HepG2 (cell line): Measurements from ENCODE around the gene SSC5D. TPM values are rescaled to one million over a fixed set of nuclear protein-coding genes. Genes with fewer than 3 reads are reported as not detected.

Experiments
- ATAC-seq: fragments of 200-7000 bp; cut with Tn5 transposase; 3 replicates; pipeline ENCODE4 v1.9.1; 2020; ENCODE audit warnings: mild to moderate bottlenecking, moderate library complexity
- BruUV-seq: library from RNA; stranded (reverse); fragments of 400-500 nt; replicated peaks from 2 replicates; lab custom pipeline; 2021; lab: Mats Ljungman, UMichigan
- CTCF ChIA-PET: fragments of 300-600 bp; formaldehyde crosslinking; extraction: SDS; loops from one replicate; lab custom pipeline; 2021; ENCODE audit warnings: low total read pairs, inconsistent platforms, low intra/inter-chr PET ratio; lab: Yijun Ruan, JAX
- POLR2A ChIA-PET: fragments of 350-600 bp; sonication (Branson Sonifier 250); formaldehyde crosslinking; loops from one replicate; lab custom pipeline; 2020; ENCODE audit warnings: antibody characterized with exemption, inconsistent platforms; lab: Yijun Ruan, JAX
- DNase-seq: peaks from one replicate; pipeline ENCODE4 v3.0.0-alpha.2; 2015; ENCODE audit warnings: low spot score
- FAIRE-seq: peaks from 3 replicates; lab custom pipeline; 2011; peaks lifted over from hg19 to GRCh38; lab: Jason Lieb, UNC
- H2AFZ ChIP-seq: one replicate; pipeline ENCODE4 v1.6.1; 2011; ENCODE audit warnings: low read length, inconsistent platforms
- H3K27ac ChIP-seq: fragments of 300-600 bp; 3 replicates; pipeline ENCODE4 v1.8.0; 2011; ENCODE audit warnings: mixed run types, mild to moderate bottlenecking, mixed read lengths, low read length, inconsistent platforms; ENCODE audit not compliant: insufficient read depth; ENCODE audit errors: extremely low read length
- H3K27me3 ChIP-seq, 2 experiments: fragments of 200-600 bp in 1 of 2; 2 replicates in 1 of 2; 3 replicates in 1 of 2; pipeline versions ENCODE4 v1.6.0 to v1.8.0; 2011; ENCODE audit warnings: low read length in 2 of 2, mild to moderate bottlenecking in 2 of 2, moderate library complexity in 2 of 2, inconsistent platforms in 1 of 2; ENCODE audit not compliant: insufficient read depth in 2 of 2, control insufficient read depth in 1 of 2
- H3K36me3 ChIP-seq, 2 experiments: fragments of 200-600 bp in 1 of 2; replicated peaks in 1 of 2; 2 replicates in 1 of 2; 3 replicates in 1 of 2; pipeline versions ENCODE4 v1.5.1 to v1.8.0; 2011; ENCODE audit warnings: low read length in 2 of 2, inconsistent platforms in 1 of 2; ENCODE audit not compliant: insufficient read depth in 2 of 2, control insufficient read depth in 1 of 2
- H3K4me1 ChIP-seq: 2 replicates; pipeline ENCODE4 v1.5.1; 2012; ENCODE audit warnings: low read length, inconsistent platforms; ENCODE audit not compliant: insufficient read depth
- H3K4me2 ChIP-seq: 2 replicates; pipeline ENCODE4 v1.6.0; 2011; ENCODE audit warnings: low read depth, low read length, inconsistent platforms
- H3K4me3 ChIP-seq, 3 experiments: fragments of 200-600 bp in 1 of 3; sonication (generic), shearing (Covaris generic) in 1 of 3; replicated peaks in 1 of 3; 2 replicates each; pipeline ENCODE4 v1.5.1; 2011 to 2016; ENCODE audit warnings: low read length in 3 of 3, inconsistent platforms in 2 of 3, low read depth in 2 of 3, mild to moderate bottlenecking in 2 of 3, control low read depth in 1 of 3, mixed read lengths in 1 of 3; ENCODE audit not compliant: insufficient read depth in 1 of 3
- H3K79me2 ChIP-seq: one replicate; pipeline ENCODE4 v1.6.1; 2011; ENCODE audit warnings: low read length, inconsistent platforms; ENCODE audit not compliant: insufficient read depth
- H3K9ac ChIP-seq: 2 replicates; pipeline ENCODE4 v1.6.0; 2011; ENCODE audit warnings: mild to moderate bottlenecking, low read depth, low read length, inconsistent platforms; ENCODE audit not compliant: insufficient read depth
- H3K9me3 ChIP-seq: 2 replicates; pipeline ENCODE4 v1.5.1; 2012; ENCODE audit warnings: mild to moderate bottlenecking, low read length
- H4K20me1 ChIP-seq: 2 replicates; pipeline ENCODE4 v1.6.0; 2011; ENCODE audit warnings: inconsistent platforms, mild to moderate bottlenecking, low read length, moderate library complexity; ENCODE audit not compliant: insufficient read depth
- FOXK1 ChIP-seq: sonication (generic); formaldehyde crosslinking; IDR thresholded peaks from 2 replicates; pipeline ENCODE4 v1.4.0; 2020; ENCODE audit warnings: low read depth, missing genetic modification reagents, borderline replicate concordance
- MAZ ChIP-seq, 2 experiments: sonication (generic) in 1 of 2; formaldehyde crosslinking in 1 of 2; IDR thresholded peaks; 2 replicates each; pipeline versions ENCODE4 v1.5.0 to v1.6.1; 2012 to 2020; ENCODE audit warnings: low read depth in 2 of 2, mild to moderate bottlenecking in 2 of 2, borderline replicate concordance in 1 of 2, improper control_type of control experiment in 1 of 2, low read length in 1 of 2, missing genetic modification reagents in 1 of 2, moderate library complexity in 1 of 2
- PHF5A ChIP-seq: IDR thresholded peaks from one replicate; pipeline ENCODE4 v1.6.1; 2018; ENCODE audit warnings: low read depth, missing genetic modification reagents; ENCODE audit not compliant: unreplicated experiment
- POLR2G ChIP-seq: fragments of 200-400 bp; formaldehyde crosslinking; IDR thresholded peaks from 2 replicates; pipeline ENCODE4 v1.6.1; 2018; ENCODE audit warnings: mild to moderate bottlenecking, low read depth, low read length, moderate library complexity
- SRY ChIP-seq: sonication (generic); formaldehyde crosslinking; IDR thresholded peaks from 2 replicates; pipeline ENCODE4 v1.8.0; 2022; ENCODE audit warnings: mild to moderate bottlenecking, missing genetic modification reagents
- ZBTB26 ChIP-seq: IDR thresholded peaks from 2 replicates; pipeline ENCODE4 v1.6.1; 2016; ENCODE audit warnings: missing compliant biosample characterization, missing genetic modification reagents, borderline replicate concordance
- ZBTB43 ChIP-seq: sonication (generic); formaldehyde crosslinking; conservative IDR thresholded peaks from 2 replicates; pipeline ENCODE4 v1.4.0; 2020; ENCODE audit warnings: missing genetic modification reagents
- ZFP1 ChIP-seq: IDR thresholded peaks from 2 replicates; pipeline ENCODE4 v1.6.1; 2016
- ZNF335 ChIP-seq: sonication (generic); formaldehyde crosslinking; IDR thresholded peaks from 2 replicates; pipeline ENCODE4 v1.4.0; 2020; ENCODE audit warnings: missing genetic modification reagents
- ZNF761 ChIP-seq: sonication (generic); formaldehyde crosslinking; conservative IDR thresholded peaks from 2 replicates; pipeline ENCODE4 v1.4.0; 2020; ENCODE audit warnings: mild to moderate bottlenecking, missing genetic modification reagents
- WGBS: methylation state at CpG from one replicate; pipeline ENCODE4 v1.1.6; 2017; ENCODE audit warnings: low lambda C conversion rate; 5-methylcytosine and 5-hydroxymethylcytosine counted together
- in situ Hi-C: cut with HindIII; loops from 2 replicates; pipeline ENCODE4 v1.10.0; 2017; ENCODE audit warnings: low pct_unique_long_range_greater_than_20kb; ENCODE audit not compliant: extremely low pct_ligation_motif_present
- intact Hi-C: fragments of 100-400 bp; cut with micrococcal nuclease; formaldehyde crosslinking; loops from one replicate; pipeline ENCODE4 v1.10.0; 2022; ENCODE audit not compliant: unreplicated experiment
- polyA plus RNA-seq, 8 experiments: library from polyadenylated mRNA; depleted of rRNA in 3 of 8; stranded (reverse) in 7 of 8; unstranded in 1 of 8; fragments of >200 nt; fragmentation: Illumina TruSeq in 4 of 8; extraction: Trizol in 4 of 8; gene quantifications; 2 replicates each; pipeline versions ENCODE4 v1.2.1 to v1.2.3, GENCODE V29; 2011 to 2016; ENCODE audit warnings: low read depth in 4 of 8, missing spikeins in 1 of 8, mixed read lengths in 1 of 8; ENCODE audit not compliant: insufficient read depth in 1 of 8
- total RNA-seq, 5 experiments: library from RNA; depleted of rRNA; stranded (reverse); fragments of >200 nt; fragmentation: Illumina TruSeq; extraction: Trizol; gene quantifications; 2 replicates each; pipeline ENCODE4 v1.2.3, GENCODE V29; 2016; ENCODE audit warnings: low read depth in 1 of 5

SSC5D gene
- total and polyA plus RNA-seq, 2 of the 13 experiments (the other 11 are each of a cell fraction or from before 2014, with no cell fraction given): not detected

GRCh38 chr19:55536951-55537740 is 48.9 kb downstream of the SSC5D start, which contains the start of gene SBK2 (continued):
- TF ChIP-seq ZNF335 (CRISPR knock-in tag) (no peak), ZFP1 (CRISPR knock-in tag) (no peak), PHF5A (no peak), MAZ (IDR thresholded peaks at IDR 0.05; ENCODE audit: borderline replicate concordance, low read depth, low read length) (peak; percentile 30; the same call in 1 of the 2 replicates), MAZ (CRISPR knock-in tag; IDR thresholded peaks at IDR 0.05; ENCODE audit: low read depth) (no peak), POLR2G (no peak), ZBTB43 (CRISPR knock-in tag) (no peak)

GRCh38 chr19:55537741-55538111 is 49.5 kb downstream of the SSC5D start:
- Histone ChIP-seq H3K9me3 (no peaks in the 10 kb centered on the region), H3K4me2 (no peak overlapping the region), H3K4me1 (peaks cover 32% of the 10 kb centered on the region), H3K9ac (no peak overlapping the region), H3K27ac (no peak overlapping the region), H3K79me2 (no peaks in the 10 kb centered on the region), H4K20me1 (no peaks in the 10 kb centered on the region), H3K4me3 (no peak overlapping the region), H3K27me3 (no peaks in the 10 kb centered on the region; a peak in 1 of 5 replicates), H2AFZ (no peak overlapping the region), H3K36me3 (no peaks in the 10 kb centered on the region)
- 4% methylated on average over 5 of the region's 5 CpGs for WGBS
- ATAC-seq (no peak), DNase-seq (no peak), FAIRE-seq (no peak)
- BruUV-seq: no TSS peak
- intact Hi-C loops (no loop called here), in situ Hi-C loops (no loop called here)
- POLR2A ChIA-PET: no interaction called here
- no peak for TF ChIP-seq ZNF761 (CRISPR knock-in tag)
- TF ChIP-seq SRY (CRISPR knock-in tag): no peak
- no peak for TF ChIP-seq FOXK1
- TF ChIP-seq ZBTB26 (CRISPR knock-in tag): no peak
- CTCF ChIA-PET: interaction anchor here (1.9 kb wide), 1 partner anchor 21 kb away, joined by 6 read pairs; no protein-coding TSS in a partner anchor
